Camera-type eye (tissue), 1 donor: ENCODE data around the gene ZBTB39. TPM values are rescaled to one million over a fixed set of nuclear protein-coding genes. Genes with fewer than 3 reads are reported as not detected.

Source experiments
- total RNA-seq: library from RNA; depleted of rRNA; stranded (reverse); fragments of >200 nt; gene quantifications from one replicate; pipeline ENCODE4 v1.2.3, GENCODE V29; 2014

ZBTB39 gene
- total RNA-seq, result 11.5 TPM

GRCh38 chr12:57005980-57006808 is at the start of gene ZBTB39:
Gene ZBTB39, minus strand, starts transcription at chr12:57006546. Its CDS starts 1,629 bp downstream, at chr12:57004917.

DNA sequence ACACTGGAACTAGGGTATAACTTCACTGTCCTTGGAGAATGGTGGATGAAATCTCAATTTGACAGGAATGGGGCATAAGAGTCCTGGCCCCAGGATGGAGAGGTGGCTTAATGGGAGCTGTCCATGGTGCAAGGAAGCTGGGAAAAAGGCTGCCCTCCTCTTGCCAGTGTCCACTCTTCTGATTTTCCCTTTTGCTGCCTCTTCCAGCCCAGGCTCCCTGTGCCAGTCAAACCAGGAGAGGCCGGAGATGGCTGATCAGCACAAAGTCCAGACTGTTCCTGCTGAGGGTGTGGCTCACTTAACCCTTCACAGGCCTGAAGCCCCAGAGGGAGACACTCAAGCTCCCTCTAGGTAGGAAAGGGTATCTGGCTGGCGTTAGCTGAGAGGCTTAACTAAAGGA is 43.5 kb upstream of the ZBTB39 start, which contains the start of gene MYO1A:
Gene MYO1A, minus strand, starts transcription at position 240 of the 400 bp plus-strand sequence. CDS start 1,806 bp downstream, outside the sequence.

DNA sequence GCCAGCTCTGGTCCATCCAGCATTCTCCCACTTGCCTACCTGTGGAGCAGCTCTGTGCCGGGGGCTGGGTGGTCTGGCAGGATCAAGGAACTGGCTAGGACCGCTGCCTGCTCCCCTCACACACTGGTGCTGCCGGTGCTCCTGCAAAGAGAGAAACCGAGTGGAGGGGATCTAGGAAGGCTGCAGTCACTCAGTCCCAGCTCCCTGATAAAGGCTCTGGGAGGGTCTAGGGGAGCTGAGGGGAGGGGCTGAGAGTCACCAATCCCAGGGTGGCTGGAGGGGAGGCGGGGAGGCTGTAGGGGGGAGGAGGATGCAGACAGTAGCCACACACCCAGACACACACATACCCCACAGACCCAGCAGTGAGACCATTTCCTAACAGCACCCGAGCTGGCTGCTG is 10.0 kb upstream of the ZBTB39 start, which contains the start of gene TAC3:
Gene TAC3, minus strand, starts transcription at position 182 of the 400 bp plus-strand sequence. CDS start 732 bp downstream, outside the sequence.

GRCh38 chr12:56957229-56958052 is 48.9 kb downstream of the ZBTB39 start, which contains the start of gene RDH16:
Gene RDH16, minus strand, starts transcription at chr12:56957608. Its CDS starts 146 bp downstream, at chr12:56957462.

Other genes with a start within 250 kb of the ZBTB39 start
- 0.93 TPM for gene HSD17B6, start 243.2 kb downstream of the ZBTB39 start, total RNA-seq
- gene SDR9C7, start 72.1 kb downstream of the ZBTB39 start, total RNA-seq, result 0.38 TPM
- 1.0 TPM for gene RDH16, start 48.9 kb downstream of the ZBTB39 start, total RNA-seq
- 0.93 TPM for gene TAC3, start 10.0 kb upstream of the ZBTB39 start, total RNA-seq
- not detected for gene MYO1A, start 43.6 kb upstream of the ZBTB39 start, total RNA-seq
- gene NEMP1, start 72.2 kb upstream of the ZBTB39 start, total RNA-seq, result 16.1 TPM
- gene NAB2, start 82.6 kb upstream of the ZBTB39 start, total RNA-seq, result 26.2 TPM
- gene STAT6, start 104.8 kb upstream of the ZBTB39 start, total RNA-seq, result 49.9 TPM
- 254 TPM for gene LRP1, start 121.9 kb upstream of the ZBTB39 start, total RNA-seq
- gene LRP1-AS, start 141.1 kb upstream of the ZBTB39 start, total RNA-seq, result 3.4 TPM
- gene NXPH4, start 210.2 kb upstream of the ZBTB39 start, total RNA-seq, result 23.4 TPM
- gene SHMT2, start 223.2 kb upstream of the ZBTB39 start, total RNA-seq, result 88.8 TPM
- 55.6 TPM for gene STAC3, start 244.6 kb upstream of the ZBTB39 start, total RNA-seq